AG09309 (cell line): ENCODE data around the gene ABHD3.
"Not testable (repeated sequence)": the region's sequence is repeated elsewhere in the genome, so short reads cannot be mapped to it uniquely, and the experiment has no call there.

ENCODE experiments used
- DNase-seq: peaks from one replicate; pipeline ENCODE4 v3.0.0-alpha.2; 2010; ENCODE audit warnings: low read depth
- H3K4me3 ChIP-seq: 2 replicates; pipeline ENCODE4 v1.5.1; 2011; ENCODE audit warnings: mild to moderate bottlenecking, low read depth, low read length, moderate library complexity; ENCODE audit not compliant: control insufficient read depth
- CTCF ChIP-seq: IDR thresholded peaks from 2 replicates; pipeline ENCODE4 v1.5.1; 2011; ENCODE audit warnings: mild to moderate bottlenecking, low read depth, low read length, inconsistent platforms; ENCODE audit not compliant: insufficient read depth, control insufficient read depth; ENCODE audit errors: missing control alignments

Gene ABHD3

GRCh38 chr18:21686282-21687105 is 18.1 kb downstream of the ABHD3 start:
- DNase-seq = no peak

GRCh38 chr18:21685556-21685981 is 19.0 kb downstream of the ABHD3 start:
- not testable (repeated sequence) for H3K4me3 ChIP-seq, DNase-seq

More at GRCh38 chr18:21686282-21687105, 18.1 kb downstream of the ABHD3 start:
- H3K4me3 ChIP-seq = no peak overlapping the region
- TF ChIP-seq CTCF = no peak

- H3K4me3 ChIP-seq = no peak overlapping the region
- no peak for TF ChIP-seq CTCF
- DNase-seq = no peak
Observed at GRCh38 chr18:21684731-21685130, 19.8 kb downstream of the ABHD3 start.

GRCh38 chr18:21682371-21683051 is 22.1 kb downstream of the ABHD3 start:
- TF ChIP-seq CTCF = no peak
- H3K4me3 ChIP-seq = peak overlapping the region; percentile 38
- peak; percentile 62 for DNase-seq

- no peak for DNase-seq
- TF ChIP-seq CTCF = no peak
- no peak overlapping the region for H3K4me3 ChIP-seq
Observed at GRCh38 chr18:21680161-21680560, 24.4 kb downstream of the ABHD3 start.

- H3K4me3 ChIP-seq = no peak overlapping the region
- TF ChIP-seq CTCF = no peak
- DNase-seq = no peak
Observed at GRCh38 chr18:21678859-21679258, 25.7 kb downstream of the ABHD3 start.

GRCh38 chr18:21675354-21675753 is 29.2 kb downstream of the ABHD3 start:
- not testable (repeated sequence) for DNase-seq, H3K4me3 ChIP-seq
